GM10847 (cell line): Measurements from ENCODE around the gene CSF2.

Source experiments
- POLR2A ChIP-seq: IDR thresholded peaks from 2 replicates; pipeline ENCODE4 v1.6.1; 2011; ENCODE audit not compliant: insufficient read length; ENCODE audit errors: extremely low read depth

CSF2 gene

GRCh38 chr5:132073231-132074013 lies at the start of gene CSF2:
Gene CSF2, plus strand, starts transcription at chr5:132073789. Its CDS starts 35 bp downstream, at chr5:132073824.
- TF ChIP-seq POLR2A, result no peak

- TF ChIP-seq POLR2A, result no peak
These were observed 49.5 kb upstream of the CSF2 start for GRCh38 chr5:132024117-132024435.

- TF ChIP-seq POLR2A, result no peak
These were observed 48.7 kb upstream of the CSF2 start for GRCh38 chr5:132024789-132025402.

GRCh38 chr5:132025403-132025971 lies 48.1 kb upstream of the CSF2 start:
- no peak for TF ChIP-seq POLR2A

GRCh38 chr5:132026516-132027008 lies 47.0 kb upstream of the CSF2 start:
- no peak for TF ChIP-seq POLR2A

GRCh38 chr5:132027027-132027426 lies 46.6 kb upstream of the CSF2 start:
- no peak for TF ChIP-seq POLR2A

GRCh38 chr5:132029609-132030330 lies 43.8 kb upstream of the CSF2 start:
- TF ChIP-seq POLR2A, result no peak

- TF ChIP-seq POLR2A, result no peak
These were observed 43.0 kb upstream of the CSF2 start for GRCh38 chr5:132030610-132031009.

- no peak for TF ChIP-seq POLR2A
These were observed 41.4 kb upstream of the CSF2 start for GRCh38 chr5:132032196-132032595.

GRCh38 chr5:132033122-132033521 lies 40.5 kb upstream of the CSF2 start:
- no peak for TF ChIP-seq POLR2A

GRCh38 chr5:132037353-132037752 lies 36.2 kb upstream of the CSF2 start:
- TF ChIP-seq POLR2A, result no peak

- TF ChIP-seq POLR2A, result no peak
These were observed 29.4 kb upstream of the CSF2 start for GRCh38 chr5:132044207-132044606.

GRCh38 chr5:132046880-132047299 lies 26.7 kb upstream of the CSF2 start:
- TF ChIP-seq POLR2A, result no peak

GRCh38 chr5:132049093-132049492 lies 24.5 kb upstream of the CSF2 start:
- TF ChIP-seq POLR2A, result no peak

- TF ChIP-seq POLR2A, result no peak
These were observed 24.0 kb upstream of the CSF2 start for GRCh38 chr5:132049559-132049958.

- no peak for TF ChIP-seq POLR2A
These were observed 23.5 kb upstream of the CSF2 start for GRCh38 chr5:132050136-132050535.
